ENCODE results near the gene MC3R. TPM values are rescaled to one million over a fixed set of nuclear protein-coding genes. Genes with fewer than 3 reads are reported as not detected.
A peak's percentile ranks its signal among the peaks of the same experiment; 100 is the strongest.

The MC3R gene
- total RNA-seq (not detected), total RNA-seq (0 reads per million in 29 experiments)
- not detected for total RNA-seq (2013)

- H3K27me3 Mint-ChIP-seq, result peaks cover 50 to 52% of the 10 kb centered on the region in 2 donors
- ChIA-PET CTCF (no interaction called here), POLR2A (no interaction called here)
- peaks cover 2 to 23% of the 10 kb centered on the region in 2 experiments for H3K27me3 ChIP-seq (replicated peaks in 1 of 2; ENCODE audit: control insufficient read depth in 2 of 2, extremely low read depth in 1 of 2, insufficient read depth in 2 of 2, low read length in 1 of 2)
- H3K4me1 Mint-ChIP-seq, result no peaks in the 10 kb centered on the region
- peak in 1 of 4 experiments; percentile 49 for ATAC-seq (replicated peaks in 1 of 4)
- no peaks in the 10 kb centered on the region for H3K9me3 ChIP-seq
- no peaks in the 10 kb centered on the region for H3K9me3 Mint-ChIP-seq
- DNase-seq, result peak in 25 of 35 experiments; percentile 3 to 54 (median 20)
- H3K36me3 ChIP-seq (ENCODE audit: control insufficient read depth in 2 of 2, extremely low read depth in 1 of 2, insufficient read depth in 1 of 2, low read length in 1 of 2), result no peaks in the 10 kb centered on the region
- no peak within 1 kb of the TSS for H3K27ac ChIP-seq (ENCODE audit: low read length)
- H3K4me3 Mint-ChIP-seq, result no peak within 1 kb of the TSS
- no peaks in the 10 kb centered on the region for H3K4me1 ChIP-seq (ENCODE audit: control insufficient read depth in 1 of 2, extremely low read depth in 1 of 2, insufficient read depth in 2 of 2, low read length in 2 of 2)
- H3K4me3 ChIP-seq (ENCODE audit: control insufficient read depth in 1 of 2, extremely low read depth in 1 of 2, low read length in 1 of 2), result no peak within 1 kb of the TSS
- no peaks in the 10 kb centered on the region for H3K36me3 Mint-ChIP-seq
- no peak within 1 kb of the TSS for H3K27ac Mint-ChIP-seq
- WGBS (ENCODE audit: insufficient coverage), result 20% methylated on average over 4 of the region's 9 CpGs
Measured at GRCh38 chr20:56247954-56248782, at the start of gene MC3R. Gene MC3R, plus strand, starts transcription at chr20:56248732. Its CDS starts 112 bp downstream, at chr20:56248844.

DNA sequence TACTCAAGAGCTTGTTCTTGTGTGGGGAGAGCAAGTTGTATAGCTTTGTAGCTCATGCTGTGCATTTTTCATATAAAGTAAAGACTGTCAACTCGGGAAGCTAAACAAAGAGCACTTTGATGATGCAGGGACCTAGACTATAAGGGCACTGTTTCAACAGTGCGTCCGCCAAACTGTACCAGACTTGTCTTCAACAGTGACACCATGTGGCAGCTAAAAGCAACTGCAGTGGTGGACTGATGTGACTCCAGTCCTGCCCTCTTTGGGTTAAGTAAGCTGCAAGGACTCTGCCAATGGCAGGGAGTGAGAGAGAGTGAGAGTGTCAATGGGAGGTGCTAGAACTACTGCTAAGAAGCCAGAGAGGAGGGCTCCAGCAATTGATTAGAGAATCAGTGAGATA lies 48.1 kb upstream of the MC3R start:
- Mint-ChIP-seq H3K4me3 (no peak overlapping the region), H3K4me1 (no peaks in the 10 kb centered on the region), H3K36me3 (no peaks in the 10 kb centered on the region), H3K27ac (no peak overlapping the region), H3K9me3 (peaks cover 15 to 26% (median 17%) of the 10 kb centered on the region in 3 donors), H3K27me3 (peaks cover 0 to 3% of the 10 kb centered on the region in 2 donors)
- POLR2A ChIA-PET, result no interaction called here
- no peaks in the 10 kb centered on the region for H3K4me1 ChIP-seq (ENCODE audit: control insufficient read depth in 1 of 2, extremely low read depth in 1 of 2, insufficient read depth in 2 of 2, low read length in 2 of 2)
- no peaks in the 10 kb centered on the region for H3K36me3 ChIP-seq (ENCODE audit: control insufficient read depth in 2 of 2, extremely low read depth in 1 of 2, insufficient read depth in 1 of 2, low read length in 1 of 2)
- CTCF ChIA-PET, result no interaction called here
- no peak overlapping the region for H3K27ac ChIP-seq (ENCODE audit: low read length)
- peaks cover 0 to 5% of the 10 kb centered on the region in 2 experiments for H3K27me3 ChIP-seq (replicated peaks in 1 of 2; ENCODE audit: control insufficient read depth in 2 of 2, extremely low read depth in 1 of 2, insufficient read depth in 2 of 2, low read length in 1 of 2)
- peak in 1 of 35 experiments; percentile 3 for DNase-seq
- no peak for ATAC-seq (replicated peaks in 1 of 4)
- 79% methylated on average over 3 of the region's 3 CpGs for WGBS (ENCODE audit: insufficient coverage)
- no peak overlapping the region for H3K4me3 ChIP-seq (ENCODE audit: control insufficient read depth in 1 of 2, extremely low read depth in 1 of 2, low read length in 1 of 2)
- peaks cover 8% of the 10 kb centered on the region for H3K9me3 ChIP-seq

DNA sequence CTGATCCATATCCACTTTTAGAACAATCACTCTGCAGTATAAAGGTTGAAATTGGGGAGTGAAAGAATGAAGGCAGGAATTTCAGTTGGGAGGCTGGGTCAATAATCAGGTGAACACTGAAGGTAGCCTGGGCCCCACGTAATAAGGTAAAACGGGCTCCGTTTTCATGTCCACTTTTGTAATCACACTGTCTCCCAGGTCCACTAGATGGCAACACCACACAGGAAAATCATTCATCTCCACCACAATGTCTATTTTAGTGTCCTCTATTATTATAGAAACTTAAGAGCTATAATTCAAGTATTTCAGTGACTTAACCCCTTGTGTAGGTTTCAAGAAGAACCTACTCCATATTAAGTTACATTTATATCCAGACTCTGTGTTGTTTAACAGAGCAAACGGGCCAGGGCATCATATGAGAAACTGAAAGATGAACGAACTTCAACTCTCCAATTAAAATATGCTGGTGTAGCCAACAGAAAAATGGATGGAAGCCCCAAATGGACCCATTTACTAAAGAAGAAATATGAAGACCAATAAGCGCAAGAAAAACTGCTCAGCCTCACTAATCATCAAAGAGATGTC lies 45.9 kb upstream of the MC3R start:
- no peaks in the 10 kb centered on the region for H3K4me1 ChIP-seq (ENCODE audit: control insufficient read depth in 1 of 2, extremely low read depth in 1 of 2, insufficient read depth in 2 of 2, low read length in 2 of 2)
- ChIA-PET CTCF (no interaction called here), POLR2A (no interaction called here)
- peaks cover 1 to 3% of the 10 kb centered on the region in 2 donors for H3K27me3 Mint-ChIP-seq
- no peaks in the 10 kb centered on the region for H3K4me1 Mint-ChIP-seq
- peaks cover 15 to 26% (median 17%) of the 10 kb centered on the region in 3 donors for H3K9me3 Mint-ChIP-seq
- no peaks in the 10 kb centered on the region for H3K36me3 ChIP-seq (ENCODE audit: control insufficient read depth in 2 of 2, extremely low read depth in 1 of 2, insufficient read depth in 1 of 2, low read length in 1 of 2)
- ATAC-seq (replicated peaks in 1 of 4) (no peak), DNase-seq (peak in 1 of 35 experiments; percentile 6)
- WGBS (ENCODE audit: insufficient coverage), result 83% methylated on average over 1 of the region's 6 CpGs
- no peak overlapping the region for H3K4me3 ChIP-seq (ENCODE audit: control insufficient read depth in 1 of 2, extremely low read depth in 1 of 2, low read length in 1 of 2)
- no peak overlapping the region for H3K4me3 Mint-ChIP-seq
- H3K36me3 Mint-ChIP-seq, result no peaks in the 10 kb centered on the region
- no peak overlapping the region for H3K27ac Mint-ChIP-seq
- H3K27ac ChIP-seq (ENCODE audit: low read length), result no peak overlapping the region
- H3K27me3 ChIP-seq (replicated peaks in 1 of 2; ENCODE audit: control insufficient read depth in 2 of 2, extremely low read depth in 1 of 2, insufficient read depth in 2 of 2, low read length in 1 of 2), result peaks cover 0 to 5% of the 10 kb centered on the region in 2 experiments
- peaks cover 8% of the 10 kb centered on the region for H3K9me3 ChIP-seq

GRCh38 chr20:56204206-56204605 lies 44.3 kb upstream of the MC3R start:
- Histone ChIP-seq H3K36me3 (ENCODE audit: control insufficient read depth in 2 of 2, extremely low read depth in 1 of 2, insufficient read depth in 1 of 2, low read length in 1 of 2) (no peaks in the 10 kb centered on the region), H3K4me3 (ENCODE audit: control insufficient read depth in 1 of 2, extremely low read depth in 1 of 2, low read length in 1 of 2) (no peak overlapping the region), H3K4me1 (ENCODE audit: control insufficient read depth in 1 of 2, extremely low read depth in 1 of 2, insufficient read depth in 2 of 2, low read length in 2 of 2) (no peaks in the 10 kb centered on the region), H3K27me3 (replicated peaks in 1 of 2; ENCODE audit: control insufficient read depth in 2 of 2, extremely low read depth in 1 of 2, insufficient read depth in 2 of 2, low read length in 1 of 2) (peaks cover 0 to 9% of the 10 kb centered on the region in 2 experiments), H3K9me3 (peaks cover 6% of the 10 kb centered on the region), H3K27ac (ENCODE audit: low read length) (no peak overlapping the region)
- Mint-ChIP-seq H3K9me3 (peaks cover 15 to 21% (median 17%) of the 10 kb centered on the region in 3 donors), H3K27me3 (peaks cover 6 to 8% of the 10 kb centered on the region in 2 donors), H3K4me3 (no peak overlapping the region), H3K27ac (no peak overlapping the region), H3K4me1 (no peaks in the 10 kb centered on the region), H3K36me3 (no peaks in the 10 kb centered on the region)
- CTCF ChIA-PET, result no interaction called here
- WGBS (ENCODE audit: insufficient coverage), result 67% methylated on average over 3 of the region's 3 CpGs
- POLR2A ChIA-PET, result no interaction called here
- DNase-seq (no peak), ATAC-seq (replicated peaks in 1 of 4) (no peak)

GRCh38 chr20:56205346-56205745 lies 43.2 kb upstream of the MC3R start:
- Mint-ChIP-seq H3K36me3 (no peaks in the 10 kb centered on the region), H3K9me3 (peaks cover 9 to 10% (median 10%) of the 10 kb centered on the region in 3 donors), H3K4me1 (no peaks in the 10 kb centered on the region), H3K4me3 (no peak overlapping the region), H3K27me3 (peaks cover 7 to 13% of the 10 kb centered on the region in 2 donors), H3K27ac (no peak overlapping the region)
- ChIA-PET CTCF (interaction anchor here in 1 of 2 donors (0.6 kb wide), 1 partner anchor 691 kb away, joined by 3 read pairs; no protein-coding TSS in a partner anchor), POLR2A (no interaction called here)
- no peak overlapping the region for H3K4me3 ChIP-seq (ENCODE audit: control insufficient read depth in 1 of 2, extremely low read depth in 1 of 2, low read length in 1 of 2)
- H3K36me3 ChIP-seq (ENCODE audit: control insufficient read depth in 2 of 2, extremely low read depth in 1 of 2, insufficient read depth in 1 of 2, low read length in 1 of 2), result no peaks in the 10 kb centered on the region
- 68% methylated on average over 3 of the region's 3 CpGs for WGBS (ENCODE audit: insufficient coverage)
- H3K27me3 ChIP-seq (replicated peaks in 1 of 2; ENCODE audit: control insufficient read depth in 2 of 2, extremely low read depth in 1 of 2, insufficient read depth in 2 of 2, low read length in 1 of 2), result peaks cover 0 to 9% of the 10 kb centered on the region in 2 experiments
- ATAC-seq (replicated peaks in 1 of 4) (no peak), DNase-seq (no peak)
- no peaks in the 10 kb centered on the region for H3K4me1 ChIP-seq (ENCODE audit: control insufficient read depth in 1 of 2, extremely low read depth in 1 of 2, insufficient read depth in 2 of 2, low read length in 2 of 2)
- peaks cover 4% of the 10 kb centered on the region for H3K9me3 ChIP-seq
- H3K27ac ChIP-seq (ENCODE audit: low read length), result no peak overlapping the region

DNA sequence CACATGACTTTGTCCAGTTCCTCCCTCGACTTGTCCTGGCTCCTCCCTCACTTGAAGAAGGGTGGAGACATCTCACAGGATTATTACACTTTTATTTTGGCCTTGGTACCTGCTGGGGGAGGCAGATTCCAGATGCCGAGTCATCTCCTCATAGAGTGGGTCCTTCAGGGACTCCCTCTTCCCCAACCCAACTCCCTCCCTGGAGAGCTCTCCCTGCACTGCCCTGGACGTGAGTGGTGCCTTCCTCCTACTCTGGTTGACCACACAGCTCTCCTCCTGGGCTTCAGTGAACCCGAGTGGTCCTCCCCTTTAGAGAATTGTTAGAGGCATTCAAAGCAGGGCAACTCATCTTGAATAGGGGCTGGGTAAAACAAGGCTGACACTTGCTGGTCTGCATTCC lies 40.9 kb upstream of the MC3R start:
- Histone ChIP-seq H3K27ac (ENCODE audit: low read length) (no peak overlapping the region), H3K4me1 (ENCODE audit: control insufficient read depth in 1 of 2, extremely low read depth in 1 of 2, insufficient read depth in 2 of 2, low read length in 2 of 2) (no peaks in the 10 kb centered on the region), H3K27me3 (replicated peaks in 1 of 2; ENCODE audit: control insufficient read depth in 2 of 2, extremely low read depth in 1 of 2, insufficient read depth in 2 of 2, low read length in 1 of 2) (peaks cover 0 to 9% of the 10 kb centered on the region in 2 experiments), H3K9me3 (no peaks in the 10 kb centered on the region), H3K36me3 (ENCODE audit: control insufficient read depth in 2 of 2, extremely low read depth in 1 of 2, insufficient read depth in 1 of 2, low read length in 1 of 2) (no peaks in the 10 kb centered on the region), H3K4me3 (ENCODE audit: control insufficient read depth in 1 of 2, extremely low read depth in 1 of 2, low read length in 1 of 2) (no peak overlapping the region)
- Mint-ChIP-seq H3K4me1 (no peaks in the 10 kb centered on the region), H3K27me3 (peaks cover 11 to 23% of the 10 kb centered on the region in 2 donors), H3K4me3 (no peak overlapping the region), H3K9me3 (no peaks in the 10 kb centered on the region), H3K27ac (no peak overlapping the region), H3K36me3 (no peaks in the 10 kb centered on the region)
- ATAC-seq (replicated peaks in 1 of 4), result no peak
- ChIA-PET POLR2A (no interaction called here), CTCF (no interaction called here)
- no peak for DNase-seq
- no CpG with 5 or more reads among the region's 4 CpGs for WGBS (ENCODE audit: insufficient coverage)

All from T-cell (primary cell).